ENCODE measurements around the gene CTNS.

GRCh38 chr17:3678095-3678820 lies 41.7 kb downstream of the CTNS start:
- TF ChIP-seq ZBTB44 (tag by site-specific recombination; IDR thresholded peaks at IDR 0.05) (no peak), ZSCAN23 (tag by site-specific recombination; IDR thresholded peaks at IDR 0.05) (no peak)

Data from HEK293 (cell line).